ENCODE results near the gene LSR.

LSR gene

GRCh38 chr19:35247526-35248309, 1.1 kb upstream of the LSR start:
- DNase-seq (ENCODE audit: low read depth), result no peak

- no peak for DNase-seq (ENCODE audit: low read depth)
Observed at GRCh38 chr19:35249146-35249847, 495 bp downstream of the LSR start.

- DNase-seq (ENCODE audit: low read depth), result no peak
Observed at GRCh38 chr19:35249848-35250711, 1.3 kb downstream of the LSR start.

GRCh38 chr19:35251456-35251855, 2.7 kb downstream of the LSR start:
- no peak for DNase-seq (ENCODE audit: low read depth)

- DNase-seq (ENCODE audit: low read depth), result no peak
Observed at GRCh38 chr19:35253316-35254286, 4.8 kb downstream of the LSR start.

GRCh38 chr19:35254341-35255297, 5.8 kb downstream of the LSR start:
- DNase-seq (ENCODE audit: low read depth), result no peak

- no peak for DNase-seq (ENCODE audit: low read depth)
Observed at GRCh38 chr19:35256566-35256965, 7.8 kb downstream of the LSR start.

- no peak for DNase-seq (ENCODE audit: low read depth)
Observed at GRCh38 chr19:35257113-35257461, 8.3 kb downstream of the LSR start.

- DNase-seq (ENCODE audit: low read depth), result no peak
Observed at GRCh38 chr19:35260694-35261304, 12.0 kb downstream of the LSR start.

GRCh38 chr19:35261356-35262100, 12.7 kb downstream of the LSR start:
- DNase-seq (ENCODE audit: low read depth), result no peak

GRCh38 chr19:35262101-35262761, 13.4 kb downstream of the LSR start:
- no peak for DNase-seq (ENCODE audit: low read depth)

- DNase-seq (ENCODE audit: low read depth), result no peak
Observed at GRCh38 chr19:35264268-35265125, 15.7 kb downstream of the LSR start.

GRCh38 chr19:35265126-35265899, 16.5 kb downstream of the LSR start:
- no peak for DNase-seq (ENCODE audit: low read depth)

- DNase-seq (ENCODE audit: low read depth), result no peak
Observed at GRCh38 chr19:35265900-35266519, 17.2 kb downstream of the LSR start.

- no peak for DNase-seq (ENCODE audit: low read depth)
Observed at GRCh38 chr19:35266520-35267352, 17.9 kb downstream of the LSR start.
